Chondrocyte (in vitro differentiated cells): ENCODE measurements around the gene CRYBA1. TPM values are rescaled to one million over a fixed set of nuclear protein-coding genes. Genes with fewer than 3 reads are reported as not detected.
"Not testable (repeated sequence)": the region's sequence is repeated elsewhere in the genome, so short reads cannot be mapped to it uniquely, and the experiment has no call there.

ENCODE experiments used
- DNase-seq: peaks from one replicate; pipeline ENCODE4 v3.0.0; 2021; ENCODE audit warnings: mixed read lengths, low spot score
- H3K27ac Mint-ChIP-seq: one replicate; pipeline ENCODE4 v1.8.0; 2021; ENCODE audit warnings: mild to moderate bottlenecking, moderate library complexity, mixed read lengths; ENCODE audit not compliant: unreplicated experiment
- H3K27me3 Mint-ChIP-seq: 2 replicates; pipeline ENCODE4 v1.8.0; 2021; ENCODE audit warnings: low read depth, mixed read lengths
- H3K36me3 Mint-ChIP-seq: 2 replicates; pipeline ENCODE4 v1.8.0; 2021; ENCODE audit warnings: low read depth, mixed read lengths
- H3K4me1 Mint-ChIP-seq: 2 replicates; pipeline ENCODE4 v1.8.0; 2021; ENCODE audit warnings: low read depth, mild to moderate bottlenecking, mixed read lengths
- H3K4me3 Mint-ChIP-seq: one replicate; pipeline ENCODE4 v1.8.0; 2021; ENCODE audit warnings: mild to moderate bottlenecking, moderate library complexity, mixed read lengths; ENCODE audit not compliant: unreplicated experiment
- H3K9me3 Mint-ChIP-seq: 2 replicates; pipeline ENCODE4 v1.8.0; 2021; ENCODE audit warnings: low read depth, mixed read lengths
- total RNA-seq: library from RNA; stranded (reverse); gene quantifications from 3 replicates; pipeline ENCODE4 v1.2.1, GENCODE V29; 2021
- TF ChIP-seq, protein P1 (sequence below): fragments of 200-600 bp; sonication (generic); IDR thresholded peaks from 2 replicates; pipeline ENCODE4 v1.5.0; 2021; ENCODE audit warnings: antibody characterized with exemption, mild to moderate bottlenecking, moderate library complexity

CRYBA1 gene
- total RNA-seq, 1 donor from 2014 or later: not detected

DNA sequence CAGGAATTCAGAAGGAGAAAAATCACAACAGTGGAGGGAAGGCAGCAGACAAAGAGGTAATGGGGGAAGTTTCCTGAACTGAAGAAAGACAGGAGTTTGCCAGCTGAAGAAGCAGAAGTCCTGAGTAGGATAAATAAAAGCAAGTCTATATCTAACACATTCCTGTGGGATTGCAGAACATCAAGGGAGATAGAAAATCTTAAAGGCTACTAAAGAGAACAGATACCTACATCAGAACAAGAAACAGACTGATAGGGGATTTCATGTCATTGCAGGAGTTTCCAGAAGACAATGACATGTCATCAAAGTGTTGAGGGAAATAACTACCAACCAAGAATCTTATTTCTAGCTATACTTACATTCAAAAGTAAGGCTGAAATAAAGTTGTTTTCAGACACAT lies 21.3 kb upstream of the CRYBA1 start:
- Mint-ChIP-seq H3K27me3 (peaks cover 2% of the 10 kb centered on the region), H3K27ac (no peak overlapping the region), H3K4me1 (peaks cover 4% of the 10 kb centered on the region), H3K4me3 (no peak overlapping the region), H3K9me3 (no peaks in the 10 kb centered on the region), H3K36me3 (peaks cover 1% of the 10 kb centered on the region)
- TF ChIP-seq, protein P1, sequence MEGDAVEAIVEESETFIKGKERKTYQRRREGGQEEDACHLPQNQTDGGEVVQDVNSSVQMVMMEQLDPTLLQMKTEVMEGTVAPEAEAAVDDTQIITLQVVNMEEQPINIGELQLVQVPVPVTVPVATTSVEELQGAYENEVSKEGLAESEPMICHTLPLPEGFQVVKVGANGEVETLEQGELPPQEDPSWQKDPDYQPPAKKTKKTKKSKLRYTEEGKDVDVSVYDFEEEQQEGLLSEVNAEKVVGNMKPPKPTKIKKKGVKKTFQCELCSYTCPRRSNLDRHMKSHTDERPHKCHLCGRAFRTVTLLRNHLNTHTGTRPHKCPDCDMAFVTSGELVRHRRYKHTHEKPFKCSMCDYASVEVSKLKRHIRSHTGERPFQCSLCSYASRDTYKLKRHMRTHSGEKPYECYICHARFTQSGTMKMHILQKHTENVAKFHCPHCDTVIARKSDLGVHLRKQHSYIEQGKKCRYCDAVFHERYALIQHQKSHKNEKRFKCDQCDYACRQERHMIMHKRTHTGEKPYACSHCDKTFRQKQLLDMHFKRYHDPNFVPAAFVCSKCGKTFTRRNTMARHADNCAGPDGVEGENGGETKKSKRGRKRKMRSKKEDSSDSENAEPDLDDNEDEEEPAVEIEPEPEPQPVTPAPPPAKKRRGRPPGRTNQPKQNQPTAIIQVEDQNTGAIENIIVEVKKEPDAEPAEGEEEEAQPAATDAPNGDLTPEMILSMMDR: no peak
- no peak for DNase-seq

DNA sequence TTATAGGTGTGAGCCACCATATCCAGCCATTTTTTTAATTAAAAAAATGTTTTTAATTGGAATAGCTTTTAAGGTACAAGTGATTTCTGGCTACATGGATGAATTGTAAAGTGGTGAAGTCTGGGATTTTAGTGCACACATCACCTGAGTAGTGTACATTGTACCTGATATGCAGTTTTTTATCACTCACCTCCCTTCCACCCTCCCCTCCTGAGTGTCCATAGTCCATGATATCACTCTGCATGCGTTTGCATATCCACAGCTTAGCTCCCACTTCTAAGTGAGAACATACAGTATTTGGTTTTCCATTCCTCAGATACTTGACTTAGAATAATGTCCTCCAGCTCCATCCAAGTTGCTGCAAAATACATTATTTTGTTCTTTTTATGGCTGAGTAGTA lies 13.4 kb upstream of the CRYBA1 start:
- H3K4me1 Mint-ChIP-seq: peaks cover 5% of the 10 kb centered on the region
- H3K36me3 Mint-ChIP-seq: peaks cover 2% of the 10 kb centered on the region
- no peak overlapping the region for H3K27ac Mint-ChIP-seq
- peaks cover 2% of the 10 kb centered on the region for H3K27me3 Mint-ChIP-seq
- TF ChIP-seq, protein P1: no peak
- DNase-seq: no peak
- H3K4me3 Mint-ChIP-seq: no peak overlapping the region
- peaks cover 2% of the 10 kb centered on the region for H3K9me3 Mint-ChIP-seq

DNA sequence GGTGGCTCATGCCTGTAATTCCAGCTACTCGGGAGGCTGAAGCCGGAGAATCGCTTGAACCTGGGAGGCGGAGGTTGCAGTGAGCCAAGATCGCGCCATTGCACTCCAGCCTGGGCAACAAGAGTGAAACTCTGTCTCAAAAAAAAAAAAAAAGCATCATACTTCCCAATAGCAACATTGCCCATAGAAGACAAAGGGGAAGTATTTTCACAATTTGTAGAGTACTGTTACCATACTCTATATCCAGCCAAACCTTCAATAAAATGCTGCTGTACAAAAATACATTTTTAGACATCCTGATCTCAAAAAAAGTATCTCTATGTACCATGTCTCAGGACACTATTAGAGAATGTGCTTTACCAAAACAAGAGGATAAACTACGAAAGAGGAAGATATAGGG lies 11.7 kb upstream of the CRYBA1 start:
- DNase-seq, H3K36me3 Mint-ChIP-seq, H3K4me3 Mint-ChIP-seq, H3K27me3 Mint-ChIP-seq, H3K27ac Mint-ChIP-seq, H3K4me1 Mint-ChIP-seq, H3K9me3 Mint-ChIP-seq: not testable (repeated sequence)

DNA sequence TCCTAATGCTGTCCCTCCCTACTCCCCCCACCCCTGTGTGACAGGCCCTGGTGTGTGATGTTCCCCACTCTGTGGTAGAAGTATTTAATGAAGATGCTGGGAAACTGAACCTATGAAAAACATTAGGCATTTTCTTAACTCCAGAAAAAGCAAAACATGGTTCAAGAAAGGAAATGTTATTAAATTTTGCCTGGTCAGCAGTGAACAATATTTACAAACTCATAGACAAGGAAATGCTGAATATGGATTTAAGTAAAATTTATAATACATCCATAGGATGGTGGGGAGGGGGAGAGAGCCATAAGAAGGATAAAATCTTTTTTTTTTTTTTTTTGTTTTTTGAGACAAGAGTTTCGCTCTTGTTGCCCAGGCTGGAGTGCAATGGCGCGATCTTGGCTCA lies 10.8 kb upstream of the CRYBA1 start:
- Mint-ChIP-seq H3K27ac (no peak overlapping the region), H3K27me3 (no peaks in the 10 kb centered on the region), H3K9me3 (peaks cover 2% of the 10 kb centered on the region), H3K36me3 (peaks cover 2% of the 10 kb centered on the region), H3K4me3 (no peak overlapping the region), H3K4me1 (peaks cover 17% of the 10 kb centered on the region)
- DNase-seq: no peak
- TF ChIP-seq, protein P1: no peak

DNA sequence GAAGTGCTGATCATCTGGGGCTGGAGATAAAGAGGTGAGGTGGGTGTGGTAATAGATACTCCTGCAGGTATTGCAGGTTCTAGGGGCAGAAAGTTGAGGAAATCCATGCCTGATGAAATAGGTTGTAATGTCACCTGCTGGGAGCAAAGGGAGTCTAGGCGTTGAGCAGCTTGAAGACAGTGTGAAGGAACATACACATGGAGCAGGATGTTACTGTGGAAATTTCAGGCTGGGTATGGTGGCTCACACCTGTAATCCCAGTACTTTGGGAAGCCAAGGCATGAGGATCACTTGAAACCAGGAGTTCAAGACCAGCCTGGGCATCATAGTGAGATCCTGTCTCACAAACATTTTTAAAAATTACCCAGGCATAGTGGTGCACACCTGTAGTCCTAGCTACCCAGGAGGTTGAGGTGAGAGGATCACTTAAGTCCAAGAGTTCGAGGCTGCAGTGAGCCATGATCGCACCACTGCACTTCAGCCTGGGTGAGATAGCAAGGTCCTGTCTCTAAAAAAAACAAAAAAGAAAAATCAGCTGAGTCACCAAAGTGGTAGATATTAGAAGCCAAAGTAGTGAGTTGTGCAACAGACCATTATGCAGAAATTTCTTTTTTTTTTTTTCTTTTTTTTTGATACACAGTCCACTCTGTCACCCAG lies 9.1 kb upstream of the CRYBA1 start:
- Mint-ChIP-seq H3K27me3 (no peaks in the 10 kb centered on the region), H3K4me1 (peaks cover 25% of the 10 kb centered on the region), H3K36me3 (peaks cover 2% of the 10 kb centered on the region), H3K27ac (no peak overlapping the region), H3K4me3 (no peak overlapping the region), H3K9me3 (no peaks in the 10 kb centered on the region)
- DNase-seq: no peak
- TF ChIP-seq, protein P1: no peak
